M059J (cell line): ENCODE data around the gene ABCC9. TPM values are rescaled to one million over a fixed set of nuclear protein-coding genes. Genes with fewer than 3 reads are reported as not detected.

Experiments
- DNase-seq: peaks from one replicate; pipeline ENCODE4 v3.0.0-alpha.2; 2012; ENCODE audit warnings: low read depth
- total RNA-seq: library from RNA; depleted of rRNA; stranded (reverse); fragments of >200 nt; shearing (Covaris generic); gene quantifications from 2 replicates; pipeline ENCODE4 v1.2.3, GENCODE V29; 2014; rRNA removed

The ABCC9 gene
- total RNA-seq, 1 experiment from 2014 or later, result 0.07 TPM

DNA sequence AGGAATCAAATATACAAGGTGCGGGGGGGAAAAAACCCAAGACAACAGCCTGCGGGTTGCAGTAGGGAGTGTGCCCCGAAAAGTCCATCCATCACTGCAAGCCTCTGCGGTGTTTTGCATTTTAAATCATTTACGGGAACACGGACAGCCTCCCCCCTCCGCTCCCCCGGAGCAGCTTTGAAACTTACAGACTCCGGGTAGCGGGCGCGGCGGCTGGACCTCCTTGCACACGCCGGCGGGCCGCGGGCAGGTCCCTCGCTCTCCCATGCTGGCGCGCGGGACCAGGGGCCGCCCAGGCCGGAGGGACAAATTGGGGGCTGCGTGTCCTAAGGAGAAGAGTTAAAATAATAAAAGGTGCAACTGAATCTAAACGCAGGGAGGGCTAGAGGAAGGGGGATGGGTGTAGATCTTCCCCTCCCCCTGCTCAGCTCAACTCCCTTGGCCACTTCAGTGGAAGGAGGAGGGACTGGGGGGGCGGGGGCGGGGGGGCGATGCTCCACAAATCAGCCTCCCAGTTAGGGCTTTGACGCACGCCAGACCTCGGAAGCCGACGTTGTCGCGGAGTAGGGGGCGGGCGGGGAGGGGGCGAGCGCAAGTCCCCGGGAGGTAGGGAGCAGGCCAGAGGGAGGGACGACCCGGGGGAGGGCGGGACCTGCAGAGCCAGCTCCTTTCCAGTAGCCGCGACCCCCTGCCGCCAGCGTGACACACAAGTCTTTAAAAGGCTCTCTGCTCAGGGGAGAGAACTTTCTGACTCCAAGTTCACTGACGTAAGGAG is 166.7 kb downstream of the ABCC9 start, which contains the start of gene KCNJ8:
KCNJ8 (minus strand) TSS at position 349 of the 775 bp plus-strand sequence. CDS start 1,090 bp downstream, outside the sequence.
- no peak for DNase-seq

DNA sequence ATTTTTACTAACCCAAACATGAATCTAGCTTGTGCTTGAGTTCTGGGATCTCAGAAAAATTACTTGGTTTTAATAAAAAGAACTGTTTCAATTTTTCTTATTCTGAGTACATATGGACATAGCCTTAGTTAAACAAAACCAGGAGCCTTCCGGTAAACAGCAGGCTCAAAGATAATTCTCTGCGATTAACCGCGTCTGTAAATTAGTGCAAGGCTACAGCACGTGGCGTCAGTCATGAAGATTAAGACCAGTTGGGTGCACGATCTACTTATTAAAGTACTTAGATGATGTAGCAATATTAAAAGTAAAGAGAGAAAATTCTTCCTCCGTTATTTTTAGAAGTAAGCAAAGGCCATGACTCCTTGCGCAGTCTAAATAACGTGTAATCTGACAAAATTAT is 167.4 kb downstream of the ABCC9 start:
- no peak for DNase-seq

- DNase-seq, result no peak
Observed at GRCh38 chr12:21773263-21773741, 167.9 kb downstream of the ABCC9 start.

- DNase-seq, result no peak
Observed at GRCh38 chr12:21771311-21771710, 169.9 kb downstream of the ABCC9 start.

GRCh38 chr12:21769307-21769706 is 171.9 kb downstream of the ABCC9 start:
- no peak for DNase-seq

- no peak for DNase-seq
Observed at GRCh38 chr12:21766403-21766802, 174.8 kb downstream of the ABCC9 start.

GRCh38 chr12:21764950-21765349 is 176.3 kb downstream of the ABCC9 start:
- DNase-seq, result no peak

GRCh38 chr12:21764065-21764464 is 177.2 kb downstream of the ABCC9 start:
- DNase-seq, result no peak

DNA sequence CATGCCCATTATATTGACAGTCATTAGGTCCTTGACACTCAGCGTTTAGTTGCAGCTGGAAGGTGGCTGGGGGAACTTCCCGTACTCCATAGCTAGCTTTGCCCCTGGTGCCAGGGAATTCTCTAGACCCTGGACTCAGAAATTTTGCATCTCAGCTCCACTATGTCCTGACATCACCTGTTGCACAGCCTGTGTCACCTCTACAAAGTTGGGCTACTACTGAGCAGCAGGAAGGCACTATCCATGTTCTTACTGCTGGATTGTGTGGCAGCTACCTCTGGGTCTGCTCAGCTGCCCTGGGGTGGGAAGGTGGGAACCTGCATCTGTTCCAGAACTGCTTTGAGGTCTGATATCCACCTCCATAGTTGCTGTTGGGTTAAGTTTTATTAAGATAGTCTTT is 177.7 kb downstream of the ABCC9 start:
- no peak for DNase-seq

GRCh38 chr12:21759737-21760136 is 181.5 kb downstream of the ABCC9 start:
- no peak for DNase-seq

DNA sequence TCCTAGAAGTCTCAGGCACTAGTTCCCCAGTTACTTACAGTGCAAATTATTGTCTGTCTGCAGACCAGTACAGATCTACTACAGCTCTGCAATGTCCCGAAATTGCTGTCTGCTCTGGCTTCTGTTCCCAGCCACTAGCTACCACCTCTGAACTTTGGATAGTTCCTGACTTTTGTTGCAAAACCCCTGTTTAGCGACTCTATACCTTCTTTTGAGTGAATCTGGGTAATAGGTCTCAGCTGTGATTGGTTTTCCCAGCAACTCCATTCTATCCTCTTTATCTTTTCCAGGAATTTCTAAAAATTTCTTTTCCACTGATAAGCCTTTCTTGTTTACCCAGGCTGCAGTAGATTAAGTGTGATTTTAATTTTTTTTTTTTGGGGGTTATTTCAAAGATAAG is 183.5 kb downstream of the ABCC9 start:
- DNase-seq, result no peak

- no peak for DNase-seq
Observed at GRCh38 chr12:21756699-21757098, 184.5 kb downstream of the ABCC9 start.

- DNase-seq, result no peak
Observed at GRCh38 chr12:21751517-21751916, 189.7 kb downstream of the ABCC9 start.

Other genes starting within 250 kb of the ABCC9 start
- gene KCNJ8, start 166.7 kb downstream of the ABCC9 start, total RNA-seq, result not detected in 2 replicates
- 35.7 and 42.5 TPM in 2 replicates for gene CMAS, start 104.8 kb upstream of the ABCC9 start, total RNA-seq